ENCODE data around the gene KCNH1.

DNA sequence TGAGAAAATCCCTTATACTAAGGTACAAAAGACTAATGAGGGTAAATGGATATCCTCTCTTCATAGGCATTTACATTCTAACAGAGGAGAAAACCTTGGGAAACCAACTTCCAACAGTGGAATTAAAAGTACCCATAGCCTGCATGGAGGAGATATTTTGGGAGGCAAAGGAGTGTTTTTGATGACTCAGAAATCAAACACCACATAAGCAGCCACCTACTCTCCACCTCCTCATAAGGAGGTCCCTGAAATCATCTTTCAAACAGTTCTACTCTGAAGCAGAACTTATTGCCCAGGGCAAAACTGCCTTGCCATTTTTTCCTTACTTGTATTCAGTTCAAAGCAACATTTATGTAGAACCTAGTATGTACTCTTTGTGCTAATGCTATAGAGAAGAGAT is 211.3 kb downstream of the KCNH1 start:
- TF ChIP-seq, protein P1, sequence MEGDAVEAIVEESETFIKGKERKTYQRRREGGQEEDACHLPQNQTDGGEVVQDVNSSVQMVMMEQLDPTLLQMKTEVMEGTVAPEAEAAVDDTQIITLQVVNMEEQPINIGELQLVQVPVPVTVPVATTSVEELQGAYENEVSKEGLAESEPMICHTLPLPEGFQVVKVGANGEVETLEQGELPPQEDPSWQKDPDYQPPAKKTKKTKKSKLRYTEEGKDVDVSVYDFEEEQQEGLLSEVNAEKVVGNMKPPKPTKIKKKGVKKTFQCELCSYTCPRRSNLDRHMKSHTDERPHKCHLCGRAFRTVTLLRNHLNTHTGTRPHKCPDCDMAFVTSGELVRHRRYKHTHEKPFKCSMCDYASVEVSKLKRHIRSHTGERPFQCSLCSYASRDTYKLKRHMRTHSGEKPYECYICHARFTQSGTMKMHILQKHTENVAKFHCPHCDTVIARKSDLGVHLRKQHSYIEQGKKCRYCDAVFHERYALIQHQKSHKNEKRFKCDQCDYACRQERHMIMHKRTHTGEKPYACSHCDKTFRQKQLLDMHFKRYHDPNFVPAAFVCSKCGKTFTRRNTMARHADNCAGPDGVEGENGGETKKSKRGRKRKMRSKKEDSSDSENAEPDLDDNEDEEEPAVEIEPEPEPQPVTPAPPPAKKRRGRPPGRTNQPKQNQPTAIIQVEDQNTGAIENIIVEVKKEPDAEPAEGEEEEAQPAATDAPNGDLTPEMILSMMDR (IDR thresholded peaks at IDR 0.05; ENCODE audit: low read depth, low read length, missing input control), result no peak
- TF ChIP-seq, protein P2, sequence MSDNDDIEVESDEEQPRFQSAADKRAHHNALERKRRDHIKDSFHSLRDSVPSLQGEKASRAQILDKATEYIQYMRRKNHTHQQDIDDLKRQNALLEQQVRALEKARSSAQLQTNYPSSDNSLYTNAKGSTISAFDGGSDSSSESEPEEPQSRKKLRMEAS (IDR thresholded peaks at IDR 0.05), result no peak
